Measurements from ENCODE around the gene CEP55. TPM values are rescaled to one million over a fixed set of nuclear protein-coding genes. Genes with fewer than 3 reads are reported as not detected.

CEP55 gene
- total and polyA plus RNA-seq, 10 of the 15 experiments (the other 5 are each of a cell fraction or from before 2014, with no cell fraction given) = 14.6 to 83.6 (median 52.0) TPM

DNA sequence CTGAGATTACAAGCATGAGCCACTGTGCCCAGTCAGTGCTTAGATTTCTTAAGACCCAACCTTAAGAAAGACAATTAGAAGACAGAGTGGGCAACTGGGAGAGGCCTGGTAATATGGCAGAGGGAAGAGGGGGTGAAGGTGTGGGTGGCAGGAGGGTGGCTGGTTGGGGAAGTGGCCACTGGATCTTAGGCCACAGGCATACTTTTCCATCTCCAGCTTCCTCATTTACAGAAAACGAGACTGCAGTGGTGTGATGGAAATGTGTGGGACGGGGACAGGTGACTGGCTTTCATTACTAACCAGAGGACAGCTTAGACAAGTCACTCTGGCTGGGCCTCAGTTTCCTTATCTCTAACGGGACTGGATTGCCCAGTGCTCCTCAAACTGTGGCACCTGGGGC lies 69.0 kb downstream of the CEP55 start:
- Histone ChIP-seq H3K36me3 (ENCODE audit: control insufficient read depth in 2 of 2, insufficient read depth in 2 of 2, low read length in 1 of 2) (no peaks in the 10 kb centered on the region), H4K20me1 (ENCODE audit: control insufficient read depth, insufficient read depth) (no peaks in the 10 kb centered on the region), H3K4me2 (ENCODE audit: control insufficient read depth, insufficient read depth) (no peak overlapping the region), H3K27ac (ENCODE audit: control insufficient read depth, insufficient read depth) (no peak overlapping the region), H3K9me3 (replicated peaks; ENCODE audit: control insufficient read depth, insufficient read depth, low read length) (no peaks in the 10 kb centered on the region), H3K79me2 (ENCODE audit: control insufficient read depth, insufficient read depth, low read length) (no peaks in the 10 kb centered on the region), H3K27me3 (replicated peaks in 1 of 2; ENCODE audit: control insufficient read depth in 2 of 2, insufficient read depth in 2 of 2, low read length in 1 of 2) (peaks cover 3 to 5% of the 10 kb centered on the region in 2 experiments; a peak in 3 of 4 replicates), H2AFZ (ENCODE audit: control insufficient read depth, low read depth, low read length) (no peak overlapping the region), H3K9ac (ENCODE audit: control insufficient read depth, insufficient read depth, low read length) (no peak overlapping the region), H3K4me1 (ENCODE audit: control insufficient read depth, insufficient read depth, low read length) (no peaks in the 10 kb centered on the region), H3K4me3 (no peak overlapping the region)
- WGBS (ENCODE audit: insufficient coverage, insufficient replicate concordance, low lambda C conversion rate, missing lambda C conversion rate) = 15% methylated on average over 3 of the region's 3 CpGs
- TF ChIP-seq CBX5 (IDR thresholded peaks at IDR 0.05; ENCODE audit: low read depth) = no peak
- no peak for TF ChIP-seq ZNF217 (IDR thresholded peaks at IDR 0.05)
- TF ChIP-seq KLF5 (IDR thresholded peaks at IDR 0.05; ENCODE audit: partially characterized antibody) = no peak
- no peak for TF ChIP-seq IKZF1 (conservative IDR thresholded peaks at IDR 0.05)
- no peak for TF ChIP-seq EED (IDR thresholded peaks at IDR 0.05; ENCODE audit: low read depth)
- TF ChIP-seq, protein P1, sequence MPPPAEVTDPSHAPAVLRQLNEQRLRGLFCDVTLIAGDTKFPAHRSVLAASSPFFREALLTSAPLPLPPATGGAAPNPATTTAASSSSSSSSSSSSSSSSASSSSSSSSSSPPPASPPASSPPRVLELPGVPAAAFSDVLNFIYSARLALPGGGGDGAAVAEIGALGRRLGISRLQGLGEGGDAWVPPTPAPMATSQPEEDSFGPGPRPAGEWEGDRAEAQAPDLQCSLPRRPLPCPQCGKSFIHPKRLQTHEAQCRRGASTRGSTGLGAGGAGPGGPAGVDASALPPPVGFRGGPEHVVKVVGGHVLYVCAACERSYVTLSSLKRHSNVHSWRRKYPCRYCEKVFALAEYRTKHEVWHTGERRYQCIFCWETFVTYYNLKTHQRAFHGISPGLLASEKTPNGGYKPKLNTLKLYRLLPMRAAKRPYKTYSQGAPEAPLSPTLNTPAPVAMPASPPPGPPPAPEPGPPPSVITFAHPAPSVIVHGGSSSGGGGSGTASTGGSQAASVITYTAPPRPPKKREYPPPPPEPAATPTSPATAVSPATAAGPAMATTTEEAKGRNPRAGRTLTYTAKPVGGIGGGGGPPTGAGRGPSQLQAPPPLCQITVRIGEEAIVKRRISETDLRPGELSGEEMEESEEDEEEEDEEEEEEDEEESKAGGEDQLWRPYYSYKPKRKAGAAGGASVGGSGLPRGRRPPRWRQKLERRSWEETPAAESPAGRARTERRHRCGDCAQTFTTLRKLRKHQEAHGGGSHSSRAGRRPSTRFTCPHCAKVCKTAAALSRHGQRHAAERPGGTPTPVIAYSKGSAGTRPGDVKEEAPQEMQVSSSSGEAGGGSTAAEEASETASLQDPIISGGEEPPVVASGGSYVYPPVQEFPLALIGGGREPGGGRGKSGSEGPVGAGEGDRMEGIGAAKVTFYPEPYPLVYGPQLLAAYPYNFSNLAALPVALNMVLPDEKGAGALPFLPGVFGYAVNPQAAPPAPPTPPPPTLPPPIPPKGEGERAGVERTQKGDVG (CRISPR knock-in tag; IDR thresholded peaks at IDR 0.05) = no peak
- TF ChIP-seq CEBPB (IDR thresholded peaks at IDR 0.05; ENCODE audit: borderline replicate concordance in 1 of 2, low read depth in 2 of 2, low read length in 2 of 2) = no peak
- no peak for TF ChIP-seq MYB (IDR thresholded peaks at IDR 0.05; ENCODE audit: borderline replicate concordance, low read depth, low read length)
- TF ChIP-seq POLR2AphosphoS5 (IDR thresholded peaks at IDR 0.05; ENCODE audit: low read length) = no peak
- no peak for TF ChIP-seq NFXL1 (IDR thresholded peaks at IDR 0.05; ENCODE audit: borderline replicate concordance)
- TF ChIP-seq STAT1 (conservative IDR thresholded peaks at IDR 0.05) = no peak
- TF ChIP-seq FOXM1 (IDR thresholded peaks at IDR 0.05; ENCODE audit: low read depth, low read length) = no peak
- TF ChIP-seq RCOR1 (conservative IDR thresholded peaks at IDR 0.05; ENCODE audit: low read depth, low read length) = no peak
- TF ChIP-seq, protein P2, sequence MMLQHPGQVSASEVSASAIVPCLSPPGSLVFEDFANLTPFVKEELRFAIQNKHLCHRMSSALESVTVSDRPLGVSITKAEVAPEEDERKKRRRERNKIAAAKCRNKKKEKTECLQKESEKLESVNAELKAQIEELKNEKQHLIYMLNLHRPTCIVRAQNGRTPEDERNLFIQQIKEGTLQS (IDR thresholded peaks at IDR 0.05; ENCODE audit: borderline replicate concordance, extremely low read depth, low read depth, low read length) = no peak
- SMC1A ChIA-PET (ENCODE audit: uncharacterized antibody, unreplicated experiment) = no interaction called here
- no TSS peak for BruUV-seq (replicated peaks)
- RAD21 ChIA-PET (ENCODE audit: unreplicated experiment) = no interaction called here
- ATAC-seq (no peak), DNase-seq (ENCODE audit: low read depth, low spot score) (no peak), FAIRE-seq (no peak)
- in situ Hi-C loops (cut with MboI) = no loop called here
- intact Hi-C loops (cut with micrococcal nuclease; ENCODE audit: unreplicated experiment) = no loop called here
- POLR2A ChIA-PET = interaction anchor here (0.6 kb wide), 1 partner anchor 1043 kb away, joined by 8 read pairs; no protein-coding TSS in a partner anchor
- CTCF ChIA-PET = interaction anchor here (1.3 kb wide), 1 partner anchor 11 kb away, joined by 4 read pairs; no protein-coding TSS in a partner anchor

All from GM12878 (cell line).